Superior temporal gyrus (tissue), 1 donor: ENCODE data around the gene PSMG3.
A peak's percentile ranks its signal among the peaks of the same experiment; 100 is the strongest.

Experiments used
- DNase-seq: peaks from one replicate; pipeline ENCODE4 v3.0.0-alpha.2; 2016; ENCODE audit errors: extremely low spot score

The PSMG3 gene

DNA sequence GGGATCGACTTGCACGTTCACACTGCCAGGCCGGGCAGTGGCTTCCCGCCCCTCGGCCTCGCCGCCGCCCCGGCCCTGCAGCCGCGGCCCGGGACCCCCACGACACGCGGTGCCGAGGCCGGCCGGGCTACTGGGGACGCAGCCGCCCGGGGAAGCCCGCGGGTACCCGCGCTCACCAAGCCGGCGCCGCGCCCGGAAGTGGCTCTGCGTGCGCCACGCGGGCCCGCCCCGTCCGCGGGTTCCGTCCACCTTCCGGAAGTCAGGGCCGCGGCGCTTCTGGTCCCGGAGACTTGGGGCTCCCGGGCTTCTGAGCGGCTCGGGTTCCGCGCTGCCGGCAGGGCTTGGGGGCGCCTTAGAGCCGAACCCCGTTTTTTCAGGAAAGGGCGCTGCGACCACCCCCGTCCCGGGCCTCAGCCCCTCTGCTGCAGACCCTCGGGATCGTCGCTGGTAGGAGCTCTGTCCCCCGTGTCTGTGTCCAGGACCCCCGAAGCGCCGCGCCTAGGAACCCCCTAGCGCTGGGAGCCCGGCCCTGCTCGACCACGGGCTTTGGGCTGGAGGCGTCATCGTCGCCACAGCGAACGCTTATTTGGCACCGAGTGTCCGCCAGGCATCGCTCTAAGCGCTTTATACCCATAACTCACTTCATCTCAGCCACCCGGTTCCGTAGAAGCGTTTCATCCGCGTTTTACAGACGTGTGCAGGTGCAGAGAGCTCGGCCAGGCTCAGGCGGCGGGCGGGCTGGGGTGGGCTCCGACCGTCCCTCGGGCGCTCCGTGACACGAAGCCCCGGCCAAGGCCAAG lies at the start of gene PSMG3:
PSMG3 (minus strand) TSS at position 200 of the 800 bp plus-strand sequence. CDS start 693 bp downstream, outside the sequence.
- DNase-seq = peak; percentile 85

DNA sequence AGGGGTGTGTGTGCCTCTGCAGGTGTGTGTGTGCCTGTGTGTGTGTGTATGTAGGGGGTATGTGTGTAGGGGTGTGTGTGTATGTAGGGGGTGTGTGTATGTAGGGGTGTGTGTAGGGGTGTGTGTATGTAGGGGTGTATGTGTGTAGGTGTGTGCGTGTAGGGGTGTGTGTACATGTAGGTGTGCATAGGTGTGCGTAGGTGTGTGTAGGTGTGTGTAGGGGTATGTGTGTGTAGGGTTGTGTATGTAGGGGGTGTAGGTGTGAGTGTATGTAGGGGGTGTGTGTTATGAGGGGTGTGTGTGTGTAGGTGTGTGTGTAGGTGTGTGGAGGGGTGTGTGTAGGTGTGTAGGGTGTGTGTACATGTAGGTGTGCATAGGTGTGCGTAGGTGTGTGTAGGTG lies 48.6 kb upstream of the PSMG3 start:
- DNase-seq = no peak

DNA sequence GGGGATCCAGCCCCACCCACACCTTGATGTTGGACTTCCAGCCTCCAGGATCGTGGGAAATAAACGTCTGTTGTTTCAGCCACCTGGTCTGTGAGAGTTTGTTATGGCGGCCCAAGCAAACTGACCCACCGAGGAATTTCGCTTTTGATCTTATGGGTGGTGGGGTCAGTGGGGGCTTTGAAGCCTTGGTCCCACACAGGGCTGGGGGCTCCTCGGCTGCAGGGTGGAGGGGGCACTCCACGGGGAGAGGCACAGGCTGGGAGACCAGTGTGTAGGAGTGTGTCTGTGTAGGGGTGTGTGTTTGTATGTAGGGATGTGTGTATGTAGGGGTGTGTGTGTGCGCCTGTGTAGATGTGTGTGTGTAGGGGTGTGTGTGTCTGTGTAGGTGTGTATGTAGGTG lies 48.1 kb upstream of the PSMG3 start:
- no peak for DNase-seq

DNA sequence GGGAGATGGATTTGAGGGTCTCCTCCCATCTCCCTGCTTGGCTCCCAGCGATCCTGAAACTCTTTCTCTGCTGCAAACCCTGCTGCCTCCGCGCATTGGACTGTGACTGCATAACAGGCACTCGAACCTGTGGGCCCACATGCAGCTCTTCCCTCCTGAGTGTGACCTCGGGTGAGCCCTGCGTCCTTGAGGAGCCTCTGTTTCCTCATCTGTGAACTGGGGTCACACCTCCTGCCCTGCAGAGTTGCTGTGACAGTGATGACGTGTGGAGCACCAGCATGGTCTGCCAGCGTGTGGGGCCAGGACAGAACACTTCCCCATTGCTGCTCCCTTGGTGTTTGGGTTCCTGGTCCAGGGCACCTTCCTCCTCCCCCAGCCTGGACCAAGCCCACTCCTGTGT lies 46.9 kb upstream of the PSMG3 start:
- DNase-seq = no peak

- DNase-seq = peak; percentile 86
Observed at GRCh38 chr7:1611708-1612241, 41.9 kb upstream of the PSMG3 start.

DNA sequence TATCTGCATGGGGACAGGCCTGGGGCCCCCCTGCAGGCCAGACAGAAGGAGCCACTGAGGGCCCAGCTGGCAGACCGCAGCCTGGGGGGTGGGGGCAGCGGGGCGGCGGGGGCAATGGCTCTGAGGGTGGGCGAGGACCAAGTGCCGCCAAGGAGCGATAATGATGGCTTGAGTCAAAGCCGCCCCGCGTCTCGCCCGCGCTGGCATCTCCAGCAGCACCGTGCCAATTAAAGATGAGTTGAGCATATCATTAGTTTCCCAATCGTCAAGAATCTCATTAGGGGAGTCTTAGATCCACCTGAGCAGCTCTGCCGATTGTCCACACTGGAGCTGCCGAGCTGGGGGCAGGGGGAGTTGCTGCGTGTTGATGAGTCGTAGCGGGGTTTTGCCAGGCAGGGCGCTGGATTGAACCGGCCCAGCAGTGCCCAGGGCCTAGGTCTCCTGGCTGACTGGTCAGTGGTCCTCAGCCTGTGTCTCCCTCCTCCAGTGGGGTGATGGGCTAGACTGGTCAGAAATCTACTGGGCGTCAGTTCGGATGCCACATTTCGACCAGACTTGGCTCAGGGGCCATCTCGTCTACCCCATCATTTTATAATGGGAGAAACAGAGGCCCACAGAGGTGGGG lies 41.0 kb upstream of the PSMG3 start:
- DNase-seq = no peak

DNA sequence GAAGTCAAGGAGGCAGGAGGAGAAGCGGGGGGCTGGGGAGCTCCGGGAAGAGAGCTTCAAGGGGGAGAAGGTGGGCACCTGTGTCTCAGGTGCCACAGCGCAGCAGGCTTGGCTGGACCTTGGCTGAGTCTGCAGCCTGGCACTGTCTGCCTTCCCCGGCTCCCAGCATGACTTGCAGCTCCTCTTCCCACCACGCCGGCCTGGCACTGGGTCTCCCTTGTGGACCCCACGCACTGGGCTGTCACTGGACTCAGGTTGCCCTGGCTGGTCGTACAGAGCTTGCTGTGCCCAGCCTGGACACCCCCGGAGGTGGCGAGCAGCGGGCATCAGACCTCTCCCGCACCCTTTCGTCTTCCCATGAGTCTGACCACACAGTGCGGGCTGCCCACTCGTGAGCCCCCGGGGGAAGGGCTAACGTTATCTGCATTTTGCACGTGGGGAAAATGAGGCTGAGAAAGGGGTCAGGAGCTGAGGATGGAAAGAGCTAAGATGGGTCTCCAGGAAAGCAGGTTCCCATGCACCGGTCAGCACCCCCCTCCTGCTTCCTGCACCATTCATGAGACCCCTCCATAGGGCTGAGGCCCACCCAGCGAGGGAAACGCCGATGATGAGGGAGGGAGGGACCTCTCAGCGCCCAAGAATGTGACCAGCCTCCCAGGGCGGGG lies 40.3 kb upstream of the PSMG3 start:
- no peak for DNase-seq

- DNase-seq = no peak
Observed at GRCh38 chr7:1609023-1609422, 39.2 kb upstream of the PSMG3 start.

DNA sequence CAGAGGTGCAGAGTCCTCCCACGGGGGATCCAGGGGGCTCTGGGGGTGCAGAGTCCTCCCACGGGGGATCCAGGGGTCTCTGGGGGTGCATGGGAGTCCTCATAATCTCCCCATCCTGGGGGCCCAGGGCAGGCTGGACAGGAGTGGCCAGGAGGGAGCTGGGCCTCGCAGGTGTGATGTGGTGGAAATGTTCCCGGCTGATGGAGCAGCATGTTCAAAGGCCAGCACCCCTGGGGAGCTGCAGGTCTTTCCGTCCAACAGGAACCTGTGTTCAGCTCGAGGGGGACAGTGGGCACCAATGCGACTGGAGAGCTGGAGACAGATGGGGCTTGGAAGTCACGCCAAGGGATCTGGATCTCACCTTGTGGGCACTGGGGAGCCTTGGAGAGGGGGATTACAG lies 38.5 kb upstream of the PSMG3 start:
- DNase-seq = no peak

- no peak for DNase-seq
Observed at GRCh38 chr7:1607696-1608095, 37.9 kb upstream of the PSMG3 start.

GRCh38 chr7:1607001-1607400 lies 37.2 kb upstream of the PSMG3 start:
- DNase-seq = no peak

- DNase-seq = no peak
Observed at GRCh38 chr7:1604383-1604782, 34.6 kb upstream of the PSMG3 start.

- DNase-seq = no peak
Observed at GRCh38 chr7:1603346-1604225, 33.8 kb upstream of the PSMG3 start.

GRCh38 chr7:1602386-1602785 lies 32.6 kb upstream of the PSMG3 start:
- DNase-seq = no peak

DNA sequence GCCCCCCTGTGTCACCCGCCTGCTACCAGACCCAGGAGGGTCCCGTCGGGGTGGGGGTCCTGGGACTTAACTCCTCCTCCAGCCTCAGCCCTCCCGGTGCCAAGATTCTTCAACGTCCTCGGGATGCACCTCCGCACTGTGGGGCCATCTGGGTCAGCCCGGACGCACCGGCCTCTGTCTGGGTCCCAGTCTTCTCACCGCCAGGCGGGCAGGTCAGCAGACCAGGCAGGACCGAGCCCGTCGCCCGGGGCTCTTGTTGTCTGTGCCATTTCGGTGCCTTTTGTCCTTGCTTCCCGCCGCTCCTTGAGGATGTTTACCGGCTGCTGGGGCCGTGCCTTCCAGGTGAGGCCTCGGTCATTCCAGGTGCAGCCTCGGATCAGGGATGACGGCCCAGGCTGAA lies 32.1 kb upstream of the PSMG3 start:
- DNase-seq = no peak

- DNase-seq = no peak
Observed at GRCh38 chr7:1599640-1600395, 30.0 kb upstream of the PSMG3 start.

- no peak for DNase-seq
Observed at GRCh38 chr7:1598961-1599639, 29.3 kb upstream of the PSMG3 start.

DNA sequence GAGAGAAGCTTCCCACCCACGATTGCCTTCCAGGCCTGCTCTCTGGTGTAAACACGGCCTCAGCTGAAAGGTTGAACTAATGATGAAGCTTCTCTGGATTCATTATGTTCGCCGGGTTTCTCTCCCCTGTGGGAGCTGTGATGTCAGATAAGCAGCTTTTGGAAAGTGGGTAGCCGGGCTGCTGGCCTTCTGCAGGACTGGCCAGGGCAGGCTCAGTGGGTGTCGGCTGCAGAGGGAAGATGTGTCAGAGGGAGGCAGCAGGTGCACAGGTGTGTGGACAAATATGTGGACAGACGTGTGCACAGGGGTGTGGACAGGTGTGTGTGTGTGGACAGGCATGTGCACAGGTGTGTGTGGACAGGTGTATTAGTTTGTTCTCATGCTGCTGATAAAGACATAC lies 28.5 kb upstream of the PSMG3 start:
- no peak for DNase-seq

DNA sequence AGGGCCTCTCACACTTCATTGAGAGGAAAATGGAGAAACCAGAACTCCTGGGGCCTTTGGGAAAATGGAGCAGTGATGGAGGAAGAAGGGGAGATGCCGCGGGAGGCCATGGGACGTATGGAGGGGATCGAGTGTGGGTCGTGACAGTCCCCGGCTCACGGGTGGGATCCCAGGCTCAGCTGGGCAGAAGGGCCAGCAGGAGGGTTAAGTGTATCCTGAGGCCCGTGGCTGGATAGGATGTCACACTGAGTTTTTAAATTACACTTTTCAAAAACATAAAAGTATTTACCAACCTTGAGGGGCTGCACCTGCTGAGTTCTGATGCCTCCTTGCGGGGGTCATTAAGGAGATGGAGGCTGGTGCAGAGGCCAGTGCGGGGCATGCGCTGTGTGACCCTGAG lies 28.0 kb upstream of the PSMG3 start:
- no peak for DNase-seq

DNA sequence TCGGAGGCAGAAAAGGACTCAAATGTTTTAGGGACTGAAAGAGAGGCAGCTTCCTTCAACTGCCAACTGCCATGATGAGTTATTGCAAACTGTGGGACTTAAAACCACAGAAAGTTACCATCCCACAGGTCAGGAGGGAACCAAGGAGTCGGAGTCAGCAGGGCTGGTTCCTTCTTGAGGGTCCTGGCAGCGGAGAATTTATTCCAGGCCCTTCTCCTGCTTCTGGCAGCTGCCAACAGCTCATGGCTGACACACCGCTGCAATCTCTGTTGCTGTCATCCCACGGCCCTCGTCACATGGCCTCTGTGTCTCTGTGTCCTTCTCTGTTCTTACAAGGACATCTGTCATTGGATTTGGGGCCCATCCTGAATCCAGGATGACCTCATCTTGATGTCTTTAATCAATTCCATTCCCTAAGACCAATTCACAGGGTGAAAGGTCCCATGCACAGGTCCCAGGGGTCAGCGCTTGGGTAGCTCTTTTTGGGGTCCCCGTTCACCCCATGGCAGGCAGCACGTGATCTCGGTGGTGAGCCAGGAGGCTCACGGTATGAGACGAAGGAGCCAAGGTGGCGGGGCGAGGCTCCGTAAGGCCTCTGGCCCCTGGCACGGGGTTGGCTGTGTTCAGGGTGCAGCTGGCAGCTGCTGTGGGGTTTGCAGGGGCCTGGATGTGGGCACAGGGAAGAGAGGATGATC lies 27.4 kb upstream of the PSMG3 start:
- DNase-seq = no peak
